Mucosa of rectum (tissue), 2 donors: ENCODE results near the gene BEND4.

Experiments used
- H3K27ac ChIP-seq, 2 donors: one replicate each; pipeline ENCODE4 v1.7.0; 2013; ENCODE audit warnings: inconsistent platforms in 2 of 2, low read depth in 2 of 2, low read length in 2 of 2
- H3K27me3 ChIP-seq, 2 donors: one replicate each; pipeline ENCODE4 v1.7.0; 2013; ENCODE audit warnings: low read length in 2 of 2; ENCODE audit not compliant: control insufficient read depth in 2 of 2, insufficient read depth in 2 of 2
- H3K36me3 ChIP-seq, 2 donors: one replicate each; pipeline ENCODE4 v1.7.0; 2013; ENCODE audit warnings: low read length in 2 of 2; ENCODE audit not compliant: control insufficient read depth in 2 of 2, insufficient read depth in 2 of 2
- H3K4me1 ChIP-seq, 2 donors: one replicate each; pipeline ENCODE4 v1.7.0; 2013; ENCODE audit warnings: low read length in 2 of 2, mild to moderate bottlenecking in 1 of 2; ENCODE audit not compliant: control insufficient read depth in 2 of 2, insufficient read depth in 2 of 2
- H3K4me3 ChIP-seq, 2 donors: one replicate each; pipeline ENCODE4 v1.7.0; 2013; ENCODE audit warnings: low read length in 2 of 2
- H3K9ac ChIP-seq, 2 donors: one replicate each; pipeline ENCODE4 v1.7.0; 2013; ENCODE audit warnings: low read length in 2 of 2, low read depth in 1 of 2, mild to moderate bottlenecking in 1 of 2
- H3K9me3 ChIP-seq, 2 donors: one replicate each; pipeline ENCODE4 v1.7.0; 2013; ENCODE audit warnings: low read length in 2 of 2; ENCODE audit not compliant: control insufficient read depth in 2 of 2
- donor health status: healthy.
- donor health status: Normal muscosa, but diverticular disease.

BEND4 gene

GRCh38 chr4:42119886-42120285 is 32.6 kb downstream of the BEND4 start:
- no peaks in the 10 kb centered on the region for H3K27me3 ChIP-seq
- no peak overlapping the region for H3K9ac ChIP-seq
- no peak overlapping the region for H3K4me3 ChIP-seq
- no peaks in the 10 kb centered on the region for H3K9me3 ChIP-seq
- no peaks in the 10 kb centered on the region for H3K4me1 ChIP-seq
- H3K27ac ChIP-seq = no peak overlapping the region
- H3K36me3 ChIP-seq = no peaks in the 10 kb centered on the region

- no peaks in the 10 kb centered on the region for H3K9me3 ChIP-seq
- no peaks in the 10 kb centered on the region for H3K36me3 ChIP-seq
- no peak overlapping the region for H3K4me3 ChIP-seq
- no peaks in the 10 kb centered on the region for H3K27me3 ChIP-seq
- H3K9ac ChIP-seq = no peak overlapping the region
- no peaks in the 10 kb centered on the region for H3K4me1 ChIP-seq
- H3K27ac ChIP-seq = no peak overlapping the region
These were observed 39.6 kb downstream of the BEND4 start for GRCh38 chr4:42112846-42113245.

GRCh38 chr4:42104521-42104920 is 47.9 kb downstream of the BEND4 start:
- Histone ChIP-seq H3K9ac (no peak overlapping the region), H3K36me3 (no peaks in the 10 kb centered on the region), H3K27ac (no peak overlapping the region), H3K4me3 (no peak overlapping the region), H3K27me3 (no peaks in the 10 kb centered on the region), H3K9me3 (no peaks in the 10 kb centered on the region), H3K4me1 (no peaks in the 10 kb centered on the region)

- no peaks in the 10 kb centered on the region for H3K4me1 ChIP-seq
- H3K27ac ChIP-seq = no peak overlapping the region
- no peak overlapping the region for H3K4me3 ChIP-seq
- H3K9ac ChIP-seq = no peak overlapping the region
- no peaks in the 10 kb centered on the region for H3K27me3 ChIP-seq
- H3K36me3 ChIP-seq = no peaks in the 10 kb centered on the region
- H3K9me3 ChIP-seq = no peaks in the 10 kb centered on the region
These were observed 50.9 kb downstream of the BEND4 start for GRCh38 chr4:42101446-42101975.

- H3K27me3 ChIP-seq = no peaks in the 10 kb centered on the region
- H3K4me1 ChIP-seq = no peaks in the 10 kb centered on the region
- no peaks in the 10 kb centered on the region for H3K9me3 ChIP-seq
- no peak overlapping the region for H3K4me3 ChIP-seq
- H3K27ac ChIP-seq = no peak overlapping the region
- no peak overlapping the region for H3K9ac ChIP-seq
- peaks cover 0 to 15% of the 10 kb centered on the region in 2 donors for H3K36me3 ChIP-seq
These were observed 64.1 kb downstream of the BEND4 start for GRCh38 chr4:42088386-42088785.

- Histone ChIP-seq H3K36me3 (peaks cover 11 to 15% of the 10 kb centered on the region in 2 donors), H3K27me3 (no peaks in the 10 kb centered on the region), H3K27ac (no peak overlapping the region)
These were observed 68.6 kb downstream of the BEND4 start for GRCh38 chr4:42083816-42084215.

GRCh38 chr4:42080306-42080705 is 72.1 kb downstream of the BEND4 start:
- H3K4me1 ChIP-seq = no peaks in the 10 kb centered on the region

More at GRCh38 chr4:42083816-42084215, 68.6 kb downstream of the BEND4 start:
- no peak overlapping the region for H3K4me3 ChIP-seq
- no peaks in the 10 kb centered on the region for H3K4me1 ChIP-seq
- no peaks in the 10 kb centered on the region for H3K9me3 ChIP-seq
- no peak overlapping the region for H3K9ac ChIP-seq

GRCh38 chr4:42078184-42078801 is 74.2 kb downstream of the BEND4 start:
- peaks cover 11% of the 10 kb centered on the region in 2 donors for H3K36me3 ChIP-seq
- H3K4me1 ChIP-seq = no peaks in the 10 kb centered on the region
- no peak overlapping the region for H3K9ac ChIP-seq
- H3K9me3 ChIP-seq = no peaks in the 10 kb centered on the region
- no peak overlapping the region for H3K4me3 ChIP-seq
- H3K27ac ChIP-seq = no peak overlapping the region
- no peaks in the 10 kb centered on the region for H3K27me3 ChIP-seq

More at GRCh38 chr4:42080306-42080705, 72.1 kb downstream of the BEND4 start:
- Histone ChIP-seq H3K36me3 (peaks cover 11 to 14% of the 10 kb centered on the region in 2 donors), H3K9me3 (no peaks in the 10 kb centered on the region), H3K9ac (no peak overlapping the region), H3K4me3 (no peak overlapping the region), H3K27me3 (no peaks in the 10 kb centered on the region), H3K27ac (no peak overlapping the region)

GRCh38 chr4:42074294-42074693 is 78.2 kb downstream of the BEND4 start:
- no peak overlapping the region for H3K4me3 ChIP-seq
- no peak overlapping the region for H3K9ac ChIP-seq
- no peak overlapping the region for H3K27ac ChIP-seq
- peaks cover 6 to 16% of the 10 kb centered on the region in 2 donors for H3K36me3 ChIP-seq
- H3K9me3 ChIP-seq = no peaks in the 10 kb centered on the region
- H3K27me3 ChIP-seq = no peaks in the 10 kb centered on the region
- H3K4me1 ChIP-seq = no peaks in the 10 kb centered on the region

GRCh38 chr4:42070463-42070862 is 82.0 kb downstream of the BEND4 start:
- Histone ChIP-seq H3K27ac (no peak overlapping the region), H3K9me3 (no peaks in the 10 kb centered on the region), H3K36me3 (peaks cover 14 to 16% of the 10 kb centered on the region in 2 donors), H3K9ac (no peak overlapping the region), H3K4me3 (no peak overlapping the region), H3K4me1 (no peaks in the 10 kb centered on the region), H3K27me3 (no peaks in the 10 kb centered on the region)
